GM18909 (cell line): Measurements from ENCODE around the gene DALRD3.

Experiments used
- ATAC-seq: cut with Tn5 transposase; IDR thresholded peaks from one replicate; pipeline ENCODE4 v1.9.1; 2021; ENCODE audit warnings: mild to moderate bottlenecking; ENCODE audit not compliant: unreplicated experiment, poor library complexity

Gene DALRD3

GRCh38 chr3:49017971-49018706 is at the start of gene DALRD3:
TSS of gene DALRD3 (minus strand) at chr3:49018580. CDS start at chr3:49018564, 16 bp downstream.
- ATAC-seq: no peak

- ATAC-seq: no peak
Observed at GRCh38 chr3:49058011-49058410, 39.6 kb upstream of the DALRD3 start.

- ATAC-seq: no peak
Observed at GRCh38 chr3:49057268-49057667, 38.9 kb upstream of the DALRD3 start.

GRCh38 chr3:49054344-49054862 is 36.0 kb upstream of the DALRD3 start:
- ATAC-seq: no peak

- ATAC-seq: no peak
Observed at GRCh38 chr3:49053543-49053942, 35.2 kb upstream of the DALRD3 start.

- ATAC-seq: no peak
Observed at GRCh38 chr3:49035281-49035680, 16.9 kb upstream of the DALRD3 start.

- ATAC-seq: no peak
Observed at GRCh38 chr3:49034650-49035049, 16.3 kb upstream of the DALRD3 start.

- ATAC-seq: no peak
Observed at GRCh38 chr3:49032646-49033304, 14.4 kb upstream of the DALRD3 start.

- ATAC-seq: no peak
Observed at GRCh38 chr3:49030321-49030720, 11.9 kb upstream of the DALRD3 start.

GRCh38 chr3:49029563-49029884 is 11.1 kb upstream of the DALRD3 start:
- ATAC-seq: no peak

- ATAC-seq: peak; percentile 89
Observed at GRCh38 chr3:49028673-49029562, 10.5 kb upstream of the DALRD3 start, which contains the start of gene IMPDH2. TSS of gene IMPDH2 (minus strand) at chr3:49029398. CDS start at chr3:49029350, 48 bp downstream.

GRCh38 chr3:49028298-49028672 is 9.9 kb upstream of the DALRD3 start:
- ATAC-seq: no peak

- no peak for ATAC-seq
Observed at GRCh38 chr3:49027634-49028033, 9.3 kb upstream of the DALRD3 start.

- ATAC-seq: no peak
Observed at GRCh38 chr3:49026536-49026935, 8.2 kb upstream of the DALRD3 start.

GRCh38 chr3:49025793-49026520 is 7.6 kb upstream of the DALRD3 start:
- ATAC-seq: no peak

- no peak for ATAC-seq
Observed at GRCh38 chr3:49025005-49025792, 6.8 kb upstream of the DALRD3 start.

- ATAC-seq: no peak
Observed at GRCh38 chr3:49024449-49024848, 6.1 kb upstream of the DALRD3 start.

- ATAC-seq: no peak
Observed at GRCh38 chr3:49023775-49024174, 5.4 kb upstream of the DALRD3 start.

- no peak for ATAC-seq
Observed at GRCh38 chr3:49022688-49023171, 4.3 kb upstream of the DALRD3 start.
